AG09309 (cell line): ENCODE data around the gene CHST4.

Experiments
- DNase-seq: peaks from one replicate; pipeline ENCODE4 v3.0.0-alpha.2; 2010; ENCODE audit warnings: low read depth
- H3K4me3 ChIP-seq: 2 replicates; pipeline ENCODE4 v1.5.1; 2011; ENCODE audit warnings: mild to moderate bottlenecking, low read depth, low read length, moderate library complexity; ENCODE audit not compliant: control insufficient read depth
- TF ChIP-seq, protein P1 (sequence below): IDR thresholded peaks from 2 replicates; pipeline ENCODE4 v1.5.1; 2011; ENCODE audit warnings: mild to moderate bottlenecking, low read depth, low read length, inconsistent platforms; ENCODE audit not compliant: insufficient read depth, control insufficient read depth; ENCODE audit errors: missing control alignments

Gene CHST4

DNA sequence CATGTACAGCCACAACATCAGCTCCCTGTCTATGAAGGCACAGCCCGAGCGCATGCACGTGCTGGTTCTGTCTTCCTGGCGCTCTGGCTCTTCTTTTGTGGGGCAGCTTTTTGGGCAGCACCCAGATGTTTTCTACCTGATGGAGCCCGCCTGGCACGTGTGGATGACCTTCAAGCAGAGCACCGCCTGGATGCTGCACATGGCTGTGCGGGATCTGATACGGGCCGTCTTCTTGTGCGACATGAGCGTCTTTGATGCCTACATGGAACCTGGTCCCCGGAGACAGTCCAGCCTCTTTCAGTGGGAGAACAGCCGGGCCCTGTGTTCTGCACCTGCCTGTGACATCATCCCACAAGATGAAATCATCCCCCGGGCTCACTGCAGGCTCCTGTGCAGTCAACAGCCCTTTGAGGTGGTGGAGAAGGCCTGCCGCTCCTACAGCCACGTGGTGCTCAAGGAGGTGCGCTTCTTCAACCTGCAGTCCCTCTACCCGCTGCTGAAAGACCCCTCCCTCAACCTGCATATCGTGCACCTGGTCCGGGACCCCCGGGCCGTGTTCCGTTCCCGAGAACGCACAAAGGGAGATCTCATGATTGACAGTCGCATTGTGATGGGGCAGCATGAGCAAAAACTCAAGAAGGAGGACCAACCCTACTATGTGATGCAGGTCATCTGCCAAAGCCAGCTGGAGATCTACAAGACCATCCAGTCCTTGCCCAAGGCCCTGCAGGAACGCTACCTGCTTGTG, 10.7 kb downstream of the CHST4 start:
- TF ChIP-seq, protein P1, sequence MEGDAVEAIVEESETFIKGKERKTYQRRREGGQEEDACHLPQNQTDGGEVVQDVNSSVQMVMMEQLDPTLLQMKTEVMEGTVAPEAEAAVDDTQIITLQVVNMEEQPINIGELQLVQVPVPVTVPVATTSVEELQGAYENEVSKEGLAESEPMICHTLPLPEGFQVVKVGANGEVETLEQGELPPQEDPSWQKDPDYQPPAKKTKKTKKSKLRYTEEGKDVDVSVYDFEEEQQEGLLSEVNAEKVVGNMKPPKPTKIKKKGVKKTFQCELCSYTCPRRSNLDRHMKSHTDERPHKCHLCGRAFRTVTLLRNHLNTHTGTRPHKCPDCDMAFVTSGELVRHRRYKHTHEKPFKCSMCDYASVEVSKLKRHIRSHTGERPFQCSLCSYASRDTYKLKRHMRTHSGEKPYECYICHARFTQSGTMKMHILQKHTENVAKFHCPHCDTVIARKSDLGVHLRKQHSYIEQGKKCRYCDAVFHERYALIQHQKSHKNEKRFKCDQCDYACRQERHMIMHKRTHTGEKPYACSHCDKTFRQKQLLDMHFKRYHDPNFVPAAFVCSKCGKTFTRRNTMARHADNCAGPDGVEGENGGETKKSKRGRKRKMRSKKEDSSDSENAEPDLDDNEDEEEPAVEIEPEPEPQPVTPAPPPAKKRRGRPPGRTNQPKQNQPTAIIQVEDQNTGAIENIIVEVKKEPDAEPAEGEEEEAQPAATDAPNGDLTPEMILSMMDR: no peak
- no peak for DNase-seq
- no peak overlapping the region for H3K4me3 ChIP-seq

DNA sequence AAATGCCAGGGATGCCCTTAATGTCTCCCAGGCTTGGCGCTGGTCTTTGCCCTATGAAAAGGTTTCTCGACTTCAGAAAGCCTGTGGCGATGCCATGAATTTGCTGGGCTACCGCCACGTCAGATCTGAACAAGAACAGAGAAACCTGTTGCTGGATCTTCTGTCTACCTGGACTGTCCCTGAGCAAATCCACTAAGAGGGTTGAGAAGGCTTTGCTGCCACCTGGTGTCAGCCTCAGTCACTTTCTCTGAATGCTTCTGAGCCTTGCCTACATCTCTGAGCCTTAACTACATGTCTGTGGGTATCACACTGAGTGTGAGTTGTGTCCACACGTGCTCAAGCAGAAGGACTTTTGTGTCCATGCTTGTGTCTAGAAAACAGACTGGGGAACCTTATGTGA, 11.4 kb downstream of the CHST4 start:
- no peak overlapping the region for H3K4me3 ChIP-seq
- peak; percentile 4 for DNase-seq
- TF ChIP-seq, protein P1: peak; percentile 73

DNA sequence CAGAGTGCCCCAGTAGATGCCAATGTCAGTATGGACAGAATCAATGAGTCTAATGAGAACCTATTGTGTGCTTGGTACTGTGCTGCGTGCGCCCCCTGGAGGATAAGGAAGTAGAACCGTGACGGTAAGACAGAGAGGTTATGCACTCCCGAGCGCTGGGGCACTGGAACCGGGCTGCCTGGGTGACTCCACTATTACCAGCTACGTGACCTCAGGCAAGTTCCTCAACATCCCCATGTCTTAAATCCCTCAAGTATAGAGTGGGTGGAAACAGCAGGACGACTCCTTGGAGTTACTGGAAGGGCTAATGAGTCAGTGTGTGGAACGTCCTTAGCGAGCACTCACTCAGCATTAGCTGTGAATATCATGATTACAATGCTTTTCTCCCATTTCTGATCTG, 16.2 kb downstream of the CHST4 start:
- DNase-seq: no peak
- H3K4me3 ChIP-seq: no peak overlapping the region
- TF ChIP-seq, protein P1: peak; percentile 58

- no peak overlapping the region for H3K4me3 ChIP-seq
- DNase-seq: no peak
- TF ChIP-seq, protein P1: no peak
Measured at GRCh38 chr16:71547168-71547567, 20.9 kb downstream of the CHST4 start.

DNA sequence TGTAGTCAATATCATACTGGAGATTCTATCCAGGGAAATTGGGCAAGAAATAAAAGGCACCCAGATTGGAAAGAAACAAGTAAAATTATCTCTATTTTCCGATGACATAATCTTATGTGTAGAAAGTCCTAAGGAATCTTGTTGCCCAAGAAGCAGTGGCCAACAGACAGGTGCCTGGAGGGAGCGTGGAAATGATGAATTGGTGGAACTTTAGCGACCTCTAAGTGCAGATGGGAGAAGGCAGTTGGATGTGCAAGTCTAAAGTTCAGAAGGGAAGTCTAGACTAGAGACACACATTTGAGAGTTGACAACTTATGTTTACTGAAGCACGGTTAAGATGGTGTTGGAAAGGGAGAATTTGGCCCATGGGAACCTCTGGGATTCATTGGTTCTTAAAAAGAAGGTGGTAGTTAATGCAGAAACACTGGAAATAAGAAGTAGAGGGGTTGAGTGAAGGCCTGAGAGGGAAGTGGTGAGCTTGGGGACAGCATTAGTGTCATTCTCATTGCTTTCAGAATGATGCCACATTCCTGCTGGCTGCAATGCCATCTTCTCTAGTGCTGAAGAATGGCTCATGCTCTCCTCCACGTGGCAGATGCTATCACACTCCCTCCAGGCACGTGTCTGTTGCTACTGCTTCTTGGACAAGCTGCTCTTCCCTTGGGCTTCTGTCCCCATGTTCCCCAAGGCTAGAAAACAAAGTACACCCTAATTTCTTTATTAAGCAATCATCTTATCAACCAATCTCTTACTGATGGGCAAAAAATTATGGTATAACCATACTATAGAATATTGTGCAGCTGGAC, 26.7 kb downstream of the CHST4 start:
- TF ChIP-seq, protein P1: no peak
- H3K4me3 ChIP-seq: no peak overlapping the region
- no peak for DNase-seq

- DNase-seq: no peak
- H3K4me3 ChIP-seq: no peak overlapping the region
- TF ChIP-seq, protein P1: no peak
Measured at GRCh38 chr16:71555230-71555891, 29.1 kb downstream of the CHST4 start.
